Stimulated activated naive CD8-positive, alpha-beta T cell treated with anti-CD3 and anti-CD28 coated beads, Interleukin-15, Interleukin-2, amounts not matched to agents 100 U/mL and 50 U/mL, for 24 hours (primary cell): ENCODE results near the gene SNX33.
"Not testable (repeated sequence)": the region's sequence is repeated elsewhere in the genome, so short reads cannot be mapped to it uniquely, and the experiment has no call there.

Experiments used
- ATAC-seq: fragments of 150-1000 bp; cut with Tn5 transposase; one replicate; pipeline ENCODE4 v1.10.0; 2021
- DNase-seq: peaks from one replicate; pipeline ENCODE4 v3.0.0; 2021

Gene SNX33

DNA sequence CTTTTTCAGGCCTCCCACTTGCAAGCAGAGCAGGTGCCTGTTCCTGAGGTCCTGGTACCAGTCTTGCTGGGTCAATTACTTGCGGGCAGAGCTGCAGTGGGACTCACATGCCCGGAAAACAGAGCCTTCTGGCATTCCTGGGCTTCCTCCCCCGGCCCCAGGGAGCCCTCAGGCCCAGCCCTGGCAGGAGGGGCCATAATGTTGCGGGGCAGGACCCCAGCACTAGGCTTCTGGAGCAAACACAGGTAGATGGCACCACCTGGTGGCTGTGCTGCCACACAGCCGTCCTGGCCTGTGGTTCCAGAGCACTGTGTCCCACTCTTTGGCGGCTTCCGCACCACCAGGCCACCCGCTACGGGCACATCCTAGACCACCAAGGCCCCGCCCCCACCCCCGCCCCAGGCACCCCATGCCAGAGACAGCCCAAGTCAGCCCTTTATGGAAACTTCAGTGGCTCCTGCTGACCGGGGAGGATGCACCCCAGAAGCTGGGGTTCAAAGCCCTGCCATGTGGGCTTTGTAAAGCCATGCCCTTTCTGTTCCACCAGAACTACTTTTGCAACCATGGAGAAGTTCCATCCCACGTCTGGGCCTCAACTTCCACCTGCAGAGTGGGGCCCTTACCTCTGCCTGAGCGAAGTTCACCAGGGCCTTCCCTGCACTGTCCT lies 36.1 kb downstream of the SNX33 start:
- DNase-seq (peak; percentile 83), ATAC-seq (peak; percentile 91)

DNA sequence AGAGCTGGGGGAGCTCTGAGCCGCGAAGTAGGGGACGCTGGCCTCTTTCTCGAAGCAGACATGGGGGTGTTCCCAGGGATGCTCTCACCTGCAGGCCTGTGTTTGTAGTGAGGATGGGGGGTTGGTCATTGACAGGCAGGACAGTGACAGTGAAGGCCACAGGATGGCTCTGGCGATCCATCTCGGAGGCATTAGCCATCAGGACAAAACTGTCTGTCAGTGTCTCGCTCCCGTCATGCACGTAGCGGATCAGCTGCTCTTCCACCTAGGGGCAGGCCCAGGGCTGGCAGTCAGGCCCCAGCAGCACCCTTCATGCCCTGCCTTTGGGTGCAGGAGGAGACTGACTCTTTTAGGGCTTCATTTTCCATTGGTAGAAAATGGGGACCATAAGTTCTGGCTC lies 36.9 kb downstream of the SNX33 start:
- ATAC-seq, result no peak
- DNase-seq, result no peak

- no peak for ATAC-seq
Measured at GRCh38 chr15:75685195-75685594, 37.5 kb downstream of the SNX33 start.

DNA sequence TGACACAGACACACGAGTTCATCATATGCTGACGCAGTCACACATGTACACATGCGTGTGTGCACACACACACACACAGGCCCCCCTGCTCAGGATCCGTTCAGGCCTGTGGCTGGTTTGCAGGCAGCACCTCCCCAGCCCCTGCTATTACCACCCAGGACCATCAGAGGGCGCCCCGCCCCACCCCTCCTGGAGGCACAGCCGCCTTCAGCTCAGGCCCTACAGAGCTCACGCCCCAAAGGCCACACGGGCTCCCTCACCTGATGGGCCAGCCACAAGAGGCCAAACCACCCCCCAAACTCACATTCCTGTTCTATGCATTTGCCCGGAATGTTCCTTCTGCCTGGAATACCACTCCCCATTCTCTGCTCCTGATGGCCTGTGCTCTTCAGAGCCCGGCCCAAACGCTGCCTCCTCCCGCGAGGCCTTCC lies 38.5 kb downstream of the SNX33 start:
- peak; percentile 88 for DNase-seq

More at GRCh38 chr15:75685195-75685594, 37.5 kb downstream of the SNX33 start:
- no peak for DNase-seq

DNA sequence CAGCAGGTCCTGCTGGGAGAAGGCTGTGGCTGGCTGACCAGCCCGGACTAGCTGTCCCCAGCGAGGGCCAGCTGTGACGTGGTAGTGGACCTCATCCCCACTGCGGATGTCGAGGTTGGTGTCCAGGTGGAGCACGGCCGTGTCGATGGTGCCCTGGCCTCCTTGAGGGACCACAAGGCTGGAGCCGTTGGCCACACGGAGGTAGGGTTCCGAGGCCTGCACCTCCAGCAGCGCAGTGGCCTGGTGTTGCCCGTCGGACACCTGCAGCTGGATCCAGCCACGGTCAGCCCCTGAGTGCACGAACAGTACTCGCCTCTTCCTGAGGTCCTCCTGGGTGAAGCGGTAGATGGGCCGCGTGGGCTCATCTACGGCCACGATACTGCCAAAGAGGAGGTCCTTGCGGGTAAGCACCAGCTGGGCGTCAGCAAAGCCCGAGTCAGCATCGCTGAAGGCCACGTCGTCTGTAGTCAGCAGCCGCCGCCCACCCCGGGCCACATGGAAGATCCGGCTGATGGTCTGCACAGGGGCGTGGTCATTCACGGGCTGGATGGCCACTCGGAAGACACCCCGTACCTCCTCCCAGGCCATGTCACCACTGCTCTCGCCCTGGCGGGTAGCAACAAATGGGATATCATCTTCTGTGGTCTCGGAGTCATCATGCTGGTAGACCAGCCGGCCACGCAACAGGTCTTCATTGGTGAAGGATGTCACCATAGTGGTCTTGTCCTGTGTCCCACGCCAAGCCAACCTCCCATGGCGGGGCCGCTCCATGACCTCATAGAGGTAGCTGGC lies 40.0 kb downstream of the SNX33 start:
- DNase-seq (no peak), ATAC-seq (no peak)

More for the DNA sequence above, 38.5 kb downstream of the SNX33 start:
- peak; percentile 76 for ATAC-seq

- DNase-seq (no peak), ATAC-seq (no peak)
Measured at GRCh38 chr15:75688278-75688557, 40.5 kb downstream of the SNX33 start.

- ATAC-seq (no peak), DNase-seq (no peak)
Measured at GRCh38 chr15:75688831-75689230, 41.1 kb downstream of the SNX33 start.

- DNase-seq, ATAC-seq: not testable (repeated sequence)
Measured at GRCh38 chr15:75689429-75689828, 41.7 kb downstream of the SNX33 start.

GRCh38 chr15:75692311-75692710 lies 44.6 kb downstream of the SNX33 start:
- not testable (repeated sequence) for DNase-seq, ATAC-seq

- not testable (repeated sequence) for DNase-seq, ATAC-seq
Measured at GRCh38 chr15:75693028-75693427, 45.3 kb downstream of the SNX33 start.

DNA sequence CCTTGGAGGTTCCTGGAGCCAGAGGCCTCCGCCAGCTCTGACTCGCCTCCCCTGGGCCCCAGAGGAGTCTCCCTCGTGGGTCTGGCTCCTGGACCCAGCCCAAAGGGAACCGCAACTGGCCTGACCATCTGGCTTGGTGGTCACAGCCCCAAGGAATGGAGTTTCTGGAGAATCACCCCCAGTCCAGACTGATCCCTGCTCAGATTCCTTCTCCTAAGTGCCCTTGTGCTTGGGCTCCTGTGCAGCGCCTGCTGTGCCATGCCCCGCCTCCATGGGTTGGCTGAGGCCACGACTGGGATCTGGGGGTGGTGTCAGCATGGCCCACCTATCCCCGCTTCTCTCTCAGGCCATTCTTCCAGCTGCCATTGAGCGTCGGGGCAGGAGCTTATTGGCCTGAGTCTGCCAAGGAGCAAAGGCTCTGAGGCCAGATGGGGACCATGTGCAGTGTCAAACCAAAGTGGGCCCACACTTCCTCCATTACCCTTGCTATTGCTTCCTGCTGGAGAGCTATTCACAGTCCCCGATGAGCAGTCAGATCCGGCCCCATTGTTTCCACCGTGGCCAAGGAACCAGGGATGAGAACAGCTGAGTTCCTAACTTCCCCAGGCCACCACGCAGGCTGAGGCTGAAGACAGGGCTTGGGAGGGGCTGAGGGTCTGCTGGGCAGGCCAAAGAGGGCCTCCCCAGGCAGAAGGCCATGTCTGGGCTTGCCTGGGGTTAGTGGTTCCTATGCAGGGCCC lies 46.0 kb downstream of the SNX33 start:
- ATAC-seq (no peak), DNase-seq (no peak)

GRCh38 chr15:75694241-75695182 lies 46.8 kb downstream of the SNX33 start:
- no peak for ATAC-seq

GRCh38 chr15:75695220-75695619 lies 47.5 kb downstream of the SNX33 start:
- DNase-seq (no peak), ATAC-seq (no peak)

More at GRCh38 chr15:75694241-75695182, 46.8 kb downstream of the SNX33 start:
- DNase-seq, result peak; percentile 37

- DNase-seq, result no peak
- ATAC-seq, result no peak
Measured at GRCh38 chr15:75695634-75696310, 48.1 kb downstream of the SNX33 start.

DNA sequence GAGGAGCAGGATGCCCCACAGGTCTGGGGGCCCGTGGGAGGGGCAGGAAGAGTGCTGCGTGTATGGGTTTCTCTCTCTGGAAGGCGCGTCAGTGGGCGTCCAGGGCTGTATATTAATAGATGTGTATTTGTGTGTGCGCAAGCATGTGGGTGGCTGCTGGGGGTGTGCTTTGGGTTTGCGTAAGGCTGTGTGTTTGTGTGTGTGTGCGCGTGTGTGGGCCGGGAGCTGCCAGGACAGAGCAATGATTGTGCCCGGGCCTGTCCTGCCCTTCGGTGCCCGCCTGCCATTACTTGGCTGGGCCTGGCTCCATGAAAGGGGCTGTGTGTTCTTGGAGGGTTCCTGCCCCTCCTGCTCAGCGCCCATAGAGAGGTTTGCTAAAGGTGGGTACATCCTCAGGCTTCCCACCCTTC lies 48.6 kb downstream of the SNX33 start:
- DNase-seq (no peak), ATAC-seq (no peak)

- DNase-seq (no peak), ATAC-seq (no peak)
Measured at GRCh38 chr15:75696854-75697259, 49.1 kb downstream of the SNX33 start.

- DNase-seq (no peak), ATAC-seq (no peak)
Measured at GRCh38 chr15:75697523-75697922, 49.8 kb downstream of the SNX33 start.

DNA sequence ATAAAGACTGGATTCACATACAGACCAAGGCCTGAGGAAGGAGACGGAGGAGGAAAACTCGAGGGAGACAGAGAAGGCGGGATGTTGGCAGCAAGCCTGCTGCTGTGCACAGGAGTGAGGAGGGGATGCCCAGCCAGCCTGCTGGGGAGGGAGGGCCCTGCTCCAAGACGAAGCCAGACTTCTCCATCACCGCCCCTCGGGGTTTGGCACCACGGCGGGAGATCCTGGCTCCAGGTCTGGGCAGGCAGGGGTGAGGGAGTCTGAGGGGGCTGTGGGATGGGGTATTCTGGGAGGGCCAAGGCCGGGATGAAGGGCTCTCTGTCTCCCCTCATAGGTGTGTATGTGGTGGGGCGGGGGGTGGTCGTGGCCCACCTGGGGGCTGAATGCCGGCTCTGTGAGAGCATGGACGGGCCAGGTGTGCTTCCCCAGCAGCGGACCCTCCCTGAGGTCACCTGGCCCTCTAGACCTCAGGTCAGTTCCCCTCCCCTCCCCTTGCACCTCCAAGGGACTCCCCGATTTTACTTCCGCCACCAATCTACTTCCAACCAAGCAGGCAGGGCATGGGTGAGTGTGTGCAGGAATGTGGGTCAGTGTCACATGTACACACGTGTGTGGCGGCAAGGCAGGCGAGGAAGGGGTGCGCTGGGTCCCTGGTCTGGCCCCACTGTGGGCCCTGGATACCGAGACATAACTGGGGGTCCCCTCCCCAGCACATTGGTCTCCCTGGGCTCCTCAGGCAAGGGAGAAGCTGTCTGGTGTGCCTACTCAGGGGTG lies 50.4 kb downstream of the SNX33 start:
- ATAC-seq, DNase-seq: not testable (repeated sequence)

DNA sequence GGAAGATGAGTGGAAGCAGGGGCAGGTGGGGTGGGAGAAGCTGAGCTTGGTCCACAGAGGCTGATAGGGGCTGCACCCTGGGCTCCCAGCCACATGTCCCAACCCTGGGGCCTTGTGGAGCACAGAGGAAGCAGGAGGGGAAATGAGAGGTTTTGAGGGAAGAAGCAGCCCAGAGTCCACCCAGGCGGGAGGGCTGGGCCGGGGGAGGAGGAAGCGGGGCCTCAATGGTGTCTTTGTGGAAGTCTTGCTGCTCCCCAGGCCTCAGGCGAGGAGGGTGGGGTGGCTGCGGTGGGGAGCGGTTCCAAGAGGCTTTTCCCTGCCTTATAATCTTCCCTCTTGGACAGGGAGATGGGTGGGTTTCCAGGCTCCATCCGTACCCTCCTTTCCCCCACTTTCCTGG lies 51.8 kb downstream of the SNX33 start:
- ATAC-seq, DNase-seq: not testable (repeated sequence)
